Body of pancreas (tissue), 4 donors: Measurements from ENCODE around the gene SLC2A8. TPM values are rescaled to one million over a fixed set of nuclear protein-coding genes. Genes with fewer than 3 reads are reported as not detected.

Source experiments
- ATAC-seq: fragments of 150-250 bp; one replicate; pipeline ENCODE4 v1.9.1; 2016
- DNase-seq, 4 donors: peaks; one replicate each; pipeline ENCODE4 v3.0.0-alpha.2; 2019
- H3K27ac ChIP-seq, 4 donors: fragments of 200-600 bp; sonication (generic); 1 replicate in 3 of 4; 2 replicates in 1 of 4; pipeline versions ENCODE4 v1.5.1 to v1.6.1; 2016 to 2019; ENCODE audit warnings: mild to moderate bottlenecking in 1 of 4, mixed read lengths in 1 of 4, moderate library complexity in 1 of 4
- H3K27me3 ChIP-seq, 2 donors: fragments of 200-600 bp; sonication (generic); one replicate each; pipeline ENCODE4 v1.6.0; 2016; ENCODE audit warnings: mild to moderate bottlenecking in 1 of 2
- H3K36me3 ChIP-seq, 2 donors: fragments of 200-600 bp; sonication (generic); replicated peaks in 1 of 2; 2 replicates each; pipeline ENCODE4 v1.5.1; 2016; ENCODE audit warnings: low read depth in 2 of 2; ENCODE audit not compliant: insufficient read depth in 1 of 2
- H3K4me1 ChIP-seq: fragments of 200-600 bp; sonication (generic); one replicate; pipeline ENCODE4 v1.6.0; 2016
- H3K4me3 ChIP-seq, 2 donors: fragments of 200-600 bp; sonication (generic); 1 replicate in 1 of 2; 2 replicates in 1 of 2; pipeline ENCODE4 v1.5.1; 2016 to 2019
- H3K9me3 ChIP-seq, 3 donors: fragments of 200-600 bp; sonication (generic); 1 replicate in 2 of 3; 2 replicates in 1 of 3; pipeline ENCODE4 v1.5.1; 2016
- POLR2A ChIP-seq, 3 donors: fragments of 450-650 bp; IDR thresholded peaks; one replicate each; pipeline ENCODE4 v1.6.1; 2016; ENCODE audit warnings: antibody characterized with exemption in 3 of 3, mild to moderate bottlenecking in 2 of 3
- WGBS, 2 donors: methylation state at CpG; one replicate each; pipeline ENCODE4 v1.1.5; 2017; 5-methylcytosine and 5-hydroxymethylcytosine counted together
- intact Hi-C: fragments of 100-400 bp; cut with DNase I; formaldehyde crosslinking; loops from one replicate; pipeline ENCODE4 v1.15.1; 2023
- total RNA-seq, 2 donors: library from RNA; depleted of rRNA; stranded (reverse); fragments of >200 nt; gene quantifications; one replicate each; pipeline ENCODE4 v1.1.0, GENCODE V29; 2016
- TF ChIP-seq, protein P1 (sequence below), 7 experiments: fragments of 450-650 bp in 4 of 7; fragments of 200-600 bp in 3 of 7; sonication (generic) in 3 of 7; IDR thresholded peaks; one replicate each; pipeline ENCODE4 v1.5.1; 2016 to 2019; ENCODE audit warnings: antibody characterized with exemption in 7 of 7

SLC2A8 gene
- total RNA-seq, 2 donors from 2014 or later: 10.9 to 18.2 TPM

DNA sequence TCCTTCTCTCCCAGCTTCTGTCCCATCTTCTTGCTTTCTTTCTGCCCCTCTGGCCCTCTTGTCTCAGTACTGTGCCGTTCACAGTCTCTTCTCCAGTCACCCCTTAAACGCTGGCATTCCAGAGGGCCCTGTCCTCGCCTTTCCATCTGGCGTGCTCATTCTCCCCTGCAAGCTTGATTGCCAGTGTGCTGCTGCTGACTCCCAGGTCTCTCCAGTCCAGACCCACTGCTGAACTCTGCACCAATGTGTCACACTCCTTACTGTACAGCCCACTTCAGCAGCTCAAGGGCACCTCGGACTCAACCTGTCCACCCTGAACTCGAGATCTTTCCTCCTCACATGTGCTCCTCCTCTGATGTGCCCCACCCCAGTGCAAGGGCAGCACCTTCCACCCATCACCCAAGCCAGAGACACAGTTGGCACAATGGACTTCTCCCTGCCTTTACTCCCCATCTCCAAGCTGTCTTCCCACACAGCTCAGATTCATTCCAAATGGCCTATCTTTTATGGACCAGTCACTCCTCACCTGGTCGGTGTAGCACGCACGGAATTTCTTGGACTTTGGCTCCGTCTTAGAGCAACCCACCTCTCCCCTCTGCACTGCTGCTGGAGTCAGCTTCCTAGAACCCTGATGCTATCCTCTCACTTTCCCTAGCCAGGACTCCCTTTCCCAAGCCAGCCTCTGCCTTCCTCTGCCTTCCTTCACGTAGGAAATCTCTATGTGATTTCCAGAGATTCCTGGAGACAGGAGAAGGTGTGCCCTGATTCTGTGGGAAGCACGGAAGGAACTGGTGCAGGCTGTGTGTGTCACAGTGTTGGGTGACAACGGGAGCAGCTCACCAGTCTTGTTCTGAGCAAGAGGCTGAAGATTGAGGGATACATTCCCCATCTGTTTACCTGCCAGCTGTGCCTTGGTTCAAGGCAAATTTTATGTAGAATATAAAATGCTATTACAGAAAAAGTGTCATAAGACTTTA lies 26.0 kb upstream of the SLC2A8 start:
- Histone ChIP-seq H3K4me3 (no peak overlapping the region), H3K36me3 (no peaks in the 10 kb centered on the region), H3K27me3 (no peaks in the 10 kb centered on the region), H3K9me3 (no peaks in the 10 kb centered on the region), H3K4me1 (no peaks in the 10 kb centered on the region), H3K27ac (no peak overlapping the region)
- DNase-seq (no peak), ATAC-seq (no peak)
- 76 to 78% methylated on average over 13 of the region's 13 CpGs for WGBS, 2 donors
- TF ChIP-seq, protein P1, sequence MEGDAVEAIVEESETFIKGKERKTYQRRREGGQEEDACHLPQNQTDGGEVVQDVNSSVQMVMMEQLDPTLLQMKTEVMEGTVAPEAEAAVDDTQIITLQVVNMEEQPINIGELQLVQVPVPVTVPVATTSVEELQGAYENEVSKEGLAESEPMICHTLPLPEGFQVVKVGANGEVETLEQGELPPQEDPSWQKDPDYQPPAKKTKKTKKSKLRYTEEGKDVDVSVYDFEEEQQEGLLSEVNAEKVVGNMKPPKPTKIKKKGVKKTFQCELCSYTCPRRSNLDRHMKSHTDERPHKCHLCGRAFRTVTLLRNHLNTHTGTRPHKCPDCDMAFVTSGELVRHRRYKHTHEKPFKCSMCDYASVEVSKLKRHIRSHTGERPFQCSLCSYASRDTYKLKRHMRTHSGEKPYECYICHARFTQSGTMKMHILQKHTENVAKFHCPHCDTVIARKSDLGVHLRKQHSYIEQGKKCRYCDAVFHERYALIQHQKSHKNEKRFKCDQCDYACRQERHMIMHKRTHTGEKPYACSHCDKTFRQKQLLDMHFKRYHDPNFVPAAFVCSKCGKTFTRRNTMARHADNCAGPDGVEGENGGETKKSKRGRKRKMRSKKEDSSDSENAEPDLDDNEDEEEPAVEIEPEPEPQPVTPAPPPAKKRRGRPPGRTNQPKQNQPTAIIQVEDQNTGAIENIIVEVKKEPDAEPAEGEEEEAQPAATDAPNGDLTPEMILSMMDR (IDR thresholded peaks at IDR 0.05): no peak
- no peak for TF ChIP-seq POLR2A (IDR thresholded peaks at IDR 0.05)
- intact Hi-C loops: no loop called here

DNA sequence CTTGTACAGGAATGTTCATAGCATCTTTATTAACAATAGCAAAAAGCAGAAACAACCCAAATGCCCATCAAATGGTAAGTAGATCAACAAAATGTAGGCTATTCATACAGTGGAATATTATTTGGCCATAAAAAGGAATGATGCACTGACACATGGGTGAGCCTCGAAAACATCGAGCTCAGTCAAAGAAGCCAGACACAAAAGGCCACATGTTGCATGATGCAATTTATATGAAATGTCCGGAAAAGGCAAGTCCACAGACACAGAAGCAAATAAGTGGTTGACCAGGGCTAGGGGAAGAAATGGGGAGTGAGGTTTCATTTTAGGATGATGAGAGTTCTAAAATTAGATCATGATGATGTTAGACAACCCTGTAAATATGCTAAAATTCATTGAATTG lies 16.5 kb upstream of the SLC2A8 start:
- no peak overlapping the region for H3K4me3 ChIP-seq
- no peaks in the 10 kb centered on the region for H3K27me3 ChIP-seq
- H3K36me3 ChIP-seq: no peaks in the 10 kb centered on the region
- intact Hi-C loops: no loop called here
- H3K4me1 ChIP-seq: no peaks in the 10 kb centered on the region
- no peak overlapping the region for H3K27ac ChIP-seq
- TF ChIP-seq, protein P1 (IDR thresholded peaks at IDR 0.05): no peak
- TF ChIP-seq POLR2A (IDR thresholded peaks at IDR 0.05): no peak
- no peaks in the 10 kb centered on the region for H3K9me3 ChIP-seq
- ATAC-seq (no peak), DNase-seq (no peak)
- 89 to 93% methylated on average over 3 of the region's 3 CpGs for WGBS, 2 donors

DNA sequence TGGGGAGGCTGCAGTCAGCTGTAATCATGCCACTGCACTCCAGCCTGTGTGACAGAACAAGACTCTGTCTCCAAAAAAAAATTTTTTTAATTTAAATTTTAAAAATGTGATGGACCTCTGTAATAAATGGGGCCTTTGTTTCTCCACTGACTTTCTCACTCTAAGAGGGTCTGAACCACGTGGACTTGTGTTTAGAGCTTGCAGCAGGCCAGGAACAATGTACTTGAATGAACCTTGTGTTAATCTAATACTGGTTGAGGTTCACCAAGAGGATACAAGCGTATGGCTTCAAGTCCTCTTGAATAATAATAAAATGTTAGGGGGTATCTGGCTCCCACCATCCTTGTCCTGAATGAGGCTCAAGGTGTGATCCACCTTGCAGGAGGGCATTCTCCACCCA lies 14.4 kb upstream of the SLC2A8 start:
- 64 to 83% methylated on average over 2 of the region's 2 CpGs for WGBS, 2 donors
- ATAC-seq: no peak
- H3K4me3 ChIP-seq: no peak overlapping the region
- TF ChIP-seq POLR2A (IDR thresholded peaks at IDR 0.05): no peak
- TF ChIP-seq, protein P1 (IDR thresholded peaks at IDR 0.05): no peak
- no peaks in the 10 kb centered on the region for H3K4me1 ChIP-seq
- H3K9me3 ChIP-seq: no peaks in the 10 kb centered on the region
- DNase-seq: no peak
- H3K27ac ChIP-seq: no peak overlapping the region
- intact Hi-C loops: no loop called here
- H3K36me3 ChIP-seq: no peaks in the 10 kb centered on the region
- H3K27me3 ChIP-seq: no peaks in the 10 kb centered on the region

DNA sequence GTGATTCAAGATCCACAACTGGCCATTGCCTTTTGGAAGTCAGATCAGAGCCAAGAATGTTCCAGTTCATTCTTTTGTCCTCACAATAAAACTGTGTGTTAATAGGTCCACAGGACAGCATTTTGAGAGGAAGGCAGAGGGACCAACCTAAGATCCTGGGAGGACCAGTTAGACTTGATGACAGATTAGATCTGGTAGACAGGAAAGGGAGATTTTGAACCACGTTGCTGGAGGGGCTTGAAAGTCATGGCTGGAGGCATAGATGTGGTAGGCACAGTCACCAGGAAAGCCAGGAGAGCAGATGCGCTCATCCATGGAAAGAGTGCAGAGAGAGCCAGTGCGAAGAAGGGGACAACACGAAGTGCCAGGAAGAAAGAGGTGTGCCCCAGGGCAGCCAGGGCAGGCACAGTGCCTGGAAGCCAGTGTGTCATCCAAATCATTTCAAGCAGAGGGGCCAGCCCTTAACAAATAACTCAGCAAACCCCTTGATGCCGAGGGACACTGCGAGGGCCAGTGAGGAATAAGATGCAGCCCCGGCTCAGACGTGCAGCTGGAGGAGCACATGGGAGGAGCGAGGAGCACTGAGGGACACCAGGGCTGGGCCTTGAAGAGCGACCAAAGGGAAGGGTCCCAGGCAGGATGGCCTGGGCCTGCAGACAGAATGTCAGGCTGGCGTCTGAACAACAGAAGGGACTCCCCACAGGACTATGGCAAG lies 12.8 kb upstream of the SLC2A8 start:
- intact Hi-C loops: no loop called here
- 83 to 84% methylated on average over 11 of the region's 11 CpGs for WGBS, 2 donors
- no peak for DNase-seq

More for the DNA sequence above, 12.8 kb upstream of the SLC2A8 start:
- ATAC-seq: no peak
- TF ChIP-seq POLR2A (IDR thresholded peaks at IDR 0.05): no peak
- TF ChIP-seq, protein P1 (IDR thresholded peaks at IDR 0.05): no peak
- Histone ChIP-seq H3K4me3 (no peak overlapping the region), H3K27me3 (no peaks in the 10 kb centered on the region), H3K4me1 (no peaks in the 10 kb centered on the region), H3K36me3 (no peaks in the 10 kb centered on the region), H3K9me3 (no peaks in the 10 kb centered on the region), H3K27ac (no peak overlapping the region)
